GM19463 (cell line): ENCODE measurements around the gene HS3ST1.
A peak's percentile ranks its signal among the peaks of the same experiment; 100 is the strongest.

Experiments used
- ATAC-seq: cut with Tn5 transposase; IDR thresholded peaks from one replicate; pipeline ENCODE4 v1.9.1; 2021; ENCODE audit warnings: mild to moderate bottlenecking, moderate library complexity; ENCODE audit not compliant: unreplicated experiment

HS3ST1 gene

DNA sequence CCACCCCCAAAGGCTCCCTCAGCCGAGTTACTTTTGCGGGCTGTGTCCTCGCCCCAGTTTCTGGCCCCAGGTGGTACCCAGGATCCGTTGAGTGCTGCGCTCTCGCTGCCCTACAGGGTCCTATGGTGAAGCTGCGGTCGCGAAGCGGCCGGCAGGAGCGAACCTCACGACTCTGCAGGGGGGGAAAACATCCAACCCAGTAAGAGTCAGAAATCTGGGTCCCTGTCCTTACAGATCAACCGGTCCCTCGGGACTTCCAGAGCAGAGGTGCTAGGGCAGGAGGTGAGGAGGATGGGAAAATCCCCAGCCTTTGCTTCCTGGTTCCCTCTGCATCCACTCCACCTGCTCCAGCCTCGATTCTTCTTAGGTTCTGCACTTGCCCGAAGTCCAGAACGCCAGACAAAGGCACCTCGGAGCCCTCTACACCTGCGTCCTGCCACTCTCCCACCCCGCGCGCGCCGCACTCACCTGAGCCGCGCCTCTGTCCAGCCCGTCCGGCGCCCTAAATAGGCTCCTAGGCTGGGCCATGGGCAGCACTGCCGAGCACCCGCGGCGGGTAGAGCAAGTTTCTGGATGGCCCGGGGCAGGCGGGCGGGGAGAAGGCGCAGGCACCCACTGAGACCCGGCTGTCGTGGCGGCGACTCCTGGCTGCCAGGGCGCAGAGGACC is at the start of gene HS3ST1:
Gene HS3ST1, minus strand, starts transcription at position 664 of the 668 bp plus-strand sequence. CDS start 28,889 bp downstream, outside the sequence.
- ATAC-seq = peak; percentile 34

DNA sequence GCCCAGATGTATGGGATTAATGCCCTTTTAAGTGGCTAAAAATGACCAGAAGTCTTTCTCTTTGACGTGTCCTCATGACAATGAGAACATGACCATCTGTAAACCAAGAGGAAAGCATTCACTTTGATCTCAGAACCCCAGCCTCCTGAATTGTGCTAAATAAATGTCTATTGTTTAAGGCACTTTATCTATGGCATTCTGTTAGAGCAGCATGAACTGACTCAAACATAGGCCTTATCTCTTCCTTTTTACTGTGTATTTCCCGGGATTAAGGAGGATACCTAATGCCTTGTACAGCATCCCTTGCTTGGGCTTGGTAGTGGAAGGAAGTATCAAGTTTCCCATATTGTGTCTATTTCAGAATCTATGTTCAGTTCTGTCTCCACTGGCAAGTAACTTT is 47.2 kb upstream of the HS3ST1 start:
- ATAC-seq = no peak

DNA sequence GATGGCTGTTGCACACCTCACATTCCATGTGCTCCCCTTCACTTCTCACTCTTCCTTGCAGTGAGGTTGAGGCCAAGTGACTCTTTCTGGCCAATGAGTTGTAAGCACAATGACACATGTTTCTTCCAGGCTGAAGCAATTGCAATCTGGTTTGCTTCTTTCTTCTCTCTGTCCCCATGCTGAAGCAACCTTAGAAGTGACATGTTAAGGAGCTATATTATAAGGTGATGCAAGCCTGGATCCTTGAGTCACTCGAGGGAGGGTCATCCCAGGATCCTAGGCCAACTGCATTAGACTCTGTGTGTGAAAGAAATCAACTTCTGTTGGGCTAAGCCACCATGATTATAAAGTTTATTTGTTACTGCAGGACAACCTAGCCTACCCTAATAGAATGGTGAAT is 45.5 kb upstream of the HS3ST1 start:
- ATAC-seq = no peak

DNA sequence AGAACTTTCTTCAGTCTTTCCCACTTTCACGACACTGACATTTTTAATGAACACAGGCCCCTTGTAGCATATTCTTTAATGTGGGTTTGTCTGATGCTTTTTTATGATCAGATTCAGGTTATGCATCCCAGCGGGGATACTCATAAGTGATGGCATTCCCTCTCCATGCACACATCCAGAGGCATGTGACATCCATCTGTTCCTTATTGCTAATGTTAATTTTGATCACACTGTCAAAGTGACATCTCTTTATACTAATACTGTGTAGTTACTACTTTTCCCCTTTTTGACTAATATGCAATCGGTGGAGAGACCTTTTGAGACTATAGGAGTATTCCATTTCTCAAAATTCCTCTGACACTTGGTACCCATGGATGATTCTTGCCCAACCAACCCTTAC is 43.8 kb upstream of the HS3ST1 start:
- no peak for ATAC-seq

DNA sequence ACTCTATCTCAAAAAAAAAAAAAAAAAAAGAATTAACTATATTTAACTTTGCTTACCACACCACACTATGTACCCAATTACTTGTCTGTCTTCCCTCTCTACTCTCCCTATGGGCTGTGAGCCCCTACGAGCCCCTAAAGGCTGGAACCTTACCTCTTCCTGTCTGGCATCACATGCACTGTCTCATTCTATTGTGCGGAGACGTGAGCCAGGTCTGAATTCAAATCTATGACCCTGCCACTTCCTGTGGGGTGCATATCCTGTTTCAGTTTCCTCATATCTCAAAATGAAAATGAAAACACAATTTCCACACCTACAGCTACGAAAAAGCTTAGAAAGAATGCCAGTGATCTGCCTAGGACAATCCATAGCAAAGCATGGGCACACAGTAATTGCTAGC is 42.9 kb upstream of the HS3ST1 start:
- peak; percentile 53 for ATAC-seq

DNA sequence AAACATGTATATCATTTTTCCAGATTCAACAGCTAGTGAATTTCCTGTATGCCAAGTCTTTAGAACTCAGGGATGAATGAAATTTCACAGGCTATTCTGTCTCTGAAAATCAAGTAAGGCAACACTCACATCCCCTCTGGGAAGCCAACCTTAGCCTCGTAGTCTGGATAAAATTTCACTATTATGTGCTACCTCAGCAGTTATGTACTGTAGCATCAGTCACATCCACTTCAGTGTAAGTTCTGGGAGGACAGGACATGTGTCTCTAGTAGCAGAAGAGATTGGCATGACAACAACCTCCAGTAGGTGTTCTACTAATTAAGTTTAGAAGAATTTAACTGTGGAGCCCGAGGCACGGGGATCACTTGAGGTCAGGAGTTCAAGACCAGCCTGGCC is 42.4 kb upstream of the HS3ST1 start:
- no peak for ATAC-seq

DNA sequence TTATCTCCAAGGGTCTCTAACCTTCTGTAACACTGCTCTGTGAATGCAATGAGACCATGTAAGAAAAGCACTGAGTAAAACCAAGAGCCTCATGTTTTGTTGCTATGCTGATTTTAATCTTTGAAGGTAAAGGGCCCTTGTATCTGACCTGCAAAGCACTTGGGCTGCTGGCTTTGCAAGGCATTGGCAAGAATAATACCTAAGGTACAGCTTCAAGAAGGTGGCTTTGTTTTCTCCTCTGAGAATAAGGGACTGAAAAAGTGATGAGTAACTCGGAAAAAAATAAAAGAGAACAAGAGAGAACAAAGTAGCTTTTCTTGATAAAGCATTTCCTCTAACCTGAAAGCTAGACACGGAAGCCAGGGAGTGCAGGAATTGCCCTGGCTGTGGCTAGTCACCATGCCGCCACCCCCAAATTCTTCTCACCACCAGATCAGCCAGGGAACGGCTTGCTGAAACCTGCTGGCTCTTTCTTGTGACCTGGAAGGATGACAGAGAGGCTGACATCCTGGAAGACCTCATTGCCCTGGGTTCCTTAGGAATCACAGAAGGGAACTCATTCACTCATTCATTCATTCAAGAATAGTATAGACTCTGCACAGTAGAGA is 41.8 kb upstream of the HS3ST1 start:
- peak; percentile 49 for ATAC-seq

DNA sequence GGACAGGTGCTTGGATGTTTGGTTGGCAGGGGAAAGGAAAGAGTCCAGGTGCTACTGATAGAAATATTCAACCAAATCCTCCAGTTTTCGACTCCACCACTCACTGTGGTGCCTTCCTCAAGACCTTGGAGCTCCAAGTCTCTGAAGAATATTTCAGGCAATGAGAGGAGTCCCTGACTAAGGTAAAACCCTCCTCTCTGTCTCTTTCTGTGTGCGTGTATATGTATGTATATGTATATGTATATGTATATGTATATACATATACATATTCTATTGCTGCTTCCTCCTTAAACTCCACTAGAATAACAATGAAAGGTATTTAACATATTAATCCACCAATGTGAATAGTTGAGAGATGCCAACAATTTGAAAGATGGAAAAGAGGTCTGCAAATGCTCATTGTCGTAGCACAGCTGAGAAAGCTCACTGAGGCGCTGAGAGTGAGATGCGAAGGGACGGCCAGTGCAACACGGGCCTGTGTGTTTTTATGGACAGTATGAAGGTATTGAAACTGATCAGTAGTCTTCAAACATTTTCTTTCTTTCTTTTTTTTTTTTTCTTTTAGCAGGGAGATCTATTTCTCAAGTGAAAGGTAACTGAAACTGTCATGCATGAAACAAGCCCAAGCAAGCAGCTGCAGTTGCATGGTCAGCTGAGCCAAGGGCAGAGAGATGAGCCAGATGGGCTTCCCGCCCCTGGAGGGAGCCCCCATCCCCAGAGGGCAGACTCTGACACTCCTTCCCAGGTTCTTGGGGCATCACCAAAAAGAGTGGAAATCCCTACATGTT is 41.1 kb upstream of the HS3ST1 start:
- peak; percentile 69 for ATAC-seq

DNA sequence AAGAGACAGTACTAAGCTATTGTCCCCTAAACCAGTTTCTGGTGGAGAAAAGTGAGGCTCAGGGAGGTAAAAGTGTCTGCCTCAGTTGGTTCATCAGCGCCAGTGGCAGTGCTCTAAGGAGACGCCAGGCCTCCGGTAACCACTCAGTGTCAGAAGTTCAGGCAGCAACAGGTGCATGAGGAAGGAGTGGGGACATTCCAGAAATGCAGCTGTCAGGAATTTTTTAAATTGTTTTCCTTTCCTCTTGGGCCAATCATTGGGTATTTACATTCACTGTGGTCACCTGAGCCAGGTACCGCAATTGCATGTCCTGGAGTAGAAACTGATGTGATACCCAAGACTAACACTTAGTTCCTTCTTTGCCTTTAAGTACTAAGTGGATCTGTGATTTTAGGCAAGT is 40.2 kb upstream of the HS3ST1 start:
- ATAC-seq = no peak

DNA sequence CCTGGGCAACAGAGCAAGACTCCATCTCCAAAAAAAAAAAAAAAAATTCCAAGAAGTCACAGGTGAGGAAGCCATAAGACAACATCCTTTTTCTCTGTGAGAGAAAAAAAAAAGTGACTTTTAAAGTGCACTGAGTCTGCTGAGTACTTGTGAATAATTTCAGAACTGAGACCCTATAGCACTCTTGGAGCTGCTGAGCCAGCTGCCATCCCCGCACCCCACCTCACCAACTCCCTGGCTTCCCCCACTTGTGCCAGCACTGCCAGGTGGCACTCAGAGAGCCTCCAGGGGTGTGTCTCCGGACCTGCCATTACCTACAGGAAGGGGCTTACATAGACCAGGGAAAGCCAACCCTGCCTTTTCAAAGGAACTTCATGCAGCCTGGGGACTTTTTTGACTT is 39.2 kb upstream of the HS3ST1 start:
- no peak for ATAC-seq

DNA sequence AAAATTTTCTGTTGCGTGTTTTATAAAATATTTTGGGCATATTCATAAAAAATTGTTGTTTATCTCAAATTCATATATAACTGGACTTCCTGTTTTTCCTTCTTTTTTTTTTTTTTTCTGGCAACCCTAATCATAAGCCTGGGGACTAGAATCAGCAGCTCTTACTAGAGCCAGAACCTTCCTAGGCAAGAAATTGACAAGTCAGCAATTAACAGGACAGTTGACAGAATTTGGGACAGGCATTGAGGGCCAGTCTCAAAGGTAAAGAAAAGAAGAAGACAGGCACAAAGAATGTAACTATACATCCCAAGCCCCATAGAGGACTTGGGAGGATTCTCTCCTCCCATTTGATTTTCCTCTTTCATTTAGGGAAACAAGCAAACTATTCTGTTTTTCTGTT is 35.0 kb upstream of the HS3ST1 start:
- no peak for ATAC-seq

DNA sequence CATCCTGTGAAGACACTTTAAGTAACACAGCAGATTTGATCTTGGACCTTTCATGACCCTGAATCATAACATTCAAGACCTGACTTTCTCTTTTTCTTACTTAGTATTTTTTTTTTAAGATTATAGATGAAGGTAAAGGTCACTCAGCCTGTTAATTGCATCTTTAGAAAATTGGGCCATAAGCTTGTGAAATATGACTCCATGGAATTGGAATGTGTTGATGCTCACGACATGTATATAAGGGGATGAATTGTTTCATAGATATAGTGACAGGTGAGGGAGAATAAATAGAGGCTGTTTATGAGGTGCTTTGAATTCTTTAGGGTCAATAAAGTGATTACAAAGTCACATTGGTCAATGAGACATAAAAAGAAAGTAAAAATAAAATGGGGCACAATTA is 27.7 kb upstream of the HS3ST1 start:
- no peak for ATAC-seq

DNA sequence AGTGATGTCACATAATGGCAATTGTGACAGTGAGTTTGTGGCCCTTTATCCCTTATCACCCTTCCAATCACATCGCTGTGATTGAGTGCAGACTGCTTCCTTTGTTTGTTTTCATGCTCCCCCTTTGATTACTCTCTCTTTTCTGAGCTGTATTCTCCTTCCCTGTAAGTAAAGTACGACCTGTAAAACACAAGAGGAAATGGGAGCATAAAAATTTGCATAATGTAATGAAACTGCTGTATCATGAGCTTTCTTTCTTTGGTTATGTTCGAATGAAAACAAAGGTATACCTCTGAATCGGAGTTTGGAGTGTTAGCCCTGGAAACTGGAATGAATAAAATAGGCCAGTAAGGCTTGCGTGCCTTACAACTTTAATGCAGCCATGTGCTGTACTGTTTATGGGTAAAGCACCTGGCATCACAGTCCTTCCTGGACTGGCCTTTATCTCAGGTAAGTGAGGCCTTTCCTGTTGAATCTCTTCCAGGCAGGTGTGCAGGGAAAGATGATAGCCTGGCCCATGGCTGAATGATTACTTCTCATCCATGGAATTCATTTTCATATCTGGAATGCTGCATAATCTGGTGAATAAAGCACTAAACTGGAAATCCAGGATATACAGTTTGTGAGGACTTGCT is 26.6 kb upstream of the HS3ST1 start:
- no peak for ATAC-seq

DNA sequence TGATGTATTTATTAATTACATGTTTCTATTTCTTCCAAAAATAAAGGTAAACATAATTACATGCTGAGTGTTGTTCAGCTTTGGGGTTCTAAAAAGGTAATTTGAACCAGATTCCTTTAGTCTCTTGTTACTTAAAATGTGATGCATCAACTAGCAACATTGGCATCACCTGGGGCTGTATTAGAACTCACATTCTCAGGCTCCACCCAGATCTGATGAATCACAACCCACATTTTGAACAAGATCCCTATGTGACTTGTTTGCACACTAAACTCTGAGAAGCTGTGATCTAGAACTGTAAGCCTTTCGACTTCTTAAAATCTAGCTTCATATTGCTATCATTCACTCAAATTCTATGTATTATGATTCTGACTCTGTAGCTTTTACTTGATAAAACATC is 23.0 kb upstream of the HS3ST1 start:
- ATAC-seq = no peak

DNA sequence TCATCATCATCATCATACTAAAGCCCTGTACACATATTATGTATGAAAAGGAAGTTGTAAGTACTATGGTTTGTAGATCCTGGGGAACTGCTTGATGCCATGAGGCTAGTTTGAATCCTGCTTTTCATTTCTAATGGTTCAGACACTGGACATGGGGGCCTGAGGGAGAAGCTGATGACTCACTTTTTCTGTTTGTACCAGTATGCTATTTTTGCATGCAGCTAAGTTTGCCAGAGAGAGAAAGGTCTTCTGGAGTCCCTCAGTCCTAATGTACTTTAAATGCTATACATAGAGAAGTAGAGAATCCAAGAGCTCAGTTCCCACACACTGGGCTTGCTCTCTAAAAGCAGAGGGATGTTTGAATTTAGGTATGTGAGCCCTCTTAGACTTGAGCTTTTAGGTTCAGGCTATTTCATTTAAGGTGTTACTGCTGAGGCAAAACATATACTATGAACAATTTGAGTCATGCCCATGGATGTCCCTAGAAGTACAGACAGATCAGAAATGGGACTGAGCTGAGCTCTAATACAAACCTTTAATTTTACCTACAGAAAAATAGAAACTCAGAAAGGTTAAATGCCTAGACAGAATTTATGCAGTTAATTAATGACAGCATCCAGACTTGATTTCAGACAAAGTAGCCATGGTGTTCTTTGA is 17.6 kb upstream of the HS3ST1 start:
- peak; percentile 51 for ATAC-seq

DNA sequence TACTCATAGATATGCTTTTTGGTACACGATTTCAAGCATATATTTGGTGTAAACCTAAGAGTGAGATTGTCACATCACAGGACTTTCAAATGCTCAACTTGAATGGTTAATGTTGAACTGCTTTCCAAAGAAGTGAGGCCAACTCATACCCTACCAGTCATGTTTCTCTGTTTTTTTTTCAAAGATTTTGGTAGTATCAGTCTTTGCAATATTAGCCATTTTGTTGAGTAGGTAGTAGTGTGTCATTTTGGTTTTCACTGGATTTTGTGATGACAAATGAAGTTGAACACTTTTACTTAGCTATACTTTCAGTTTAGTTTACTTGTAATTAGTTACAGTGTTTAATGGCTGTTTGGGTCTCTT is 12.5 kb upstream of the HS3ST1 start:
- ATAC-seq = no peak

DNA sequence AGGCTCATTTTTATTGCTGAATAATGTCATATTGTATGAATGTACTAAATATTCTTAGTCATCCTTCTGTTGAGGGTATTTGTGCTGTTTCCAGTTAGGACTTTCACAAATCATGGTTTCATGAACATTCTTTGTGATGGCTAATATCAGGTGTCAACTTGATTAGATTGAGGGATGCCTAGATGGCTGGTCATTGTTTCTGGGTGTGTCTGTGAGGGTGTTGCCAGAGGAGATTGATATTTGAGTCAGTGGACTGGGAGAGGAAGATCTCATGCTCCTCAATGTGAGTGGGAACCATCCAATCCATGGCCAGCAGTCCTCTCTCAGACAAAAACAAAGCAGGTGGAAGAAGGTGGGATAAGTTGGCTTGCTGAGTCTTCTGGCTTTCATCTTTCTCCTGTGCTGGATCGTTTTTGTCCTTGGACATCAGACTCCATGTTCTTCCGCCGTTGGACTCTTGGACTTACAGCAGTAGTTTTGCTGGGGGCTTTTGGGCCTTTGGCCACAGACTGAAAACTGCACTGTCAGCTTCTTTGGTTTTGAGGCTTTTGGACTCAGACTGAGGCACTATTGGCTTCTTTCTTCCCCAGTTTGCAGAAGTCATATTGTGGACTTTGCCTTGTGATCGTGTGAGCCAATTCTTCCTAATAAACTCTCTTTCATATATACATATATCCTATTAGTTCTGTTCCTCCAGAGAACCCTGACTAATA is 11.9 kb upstream of the HS3ST1 start:
- ATAC-seq = no peak

DNA sequence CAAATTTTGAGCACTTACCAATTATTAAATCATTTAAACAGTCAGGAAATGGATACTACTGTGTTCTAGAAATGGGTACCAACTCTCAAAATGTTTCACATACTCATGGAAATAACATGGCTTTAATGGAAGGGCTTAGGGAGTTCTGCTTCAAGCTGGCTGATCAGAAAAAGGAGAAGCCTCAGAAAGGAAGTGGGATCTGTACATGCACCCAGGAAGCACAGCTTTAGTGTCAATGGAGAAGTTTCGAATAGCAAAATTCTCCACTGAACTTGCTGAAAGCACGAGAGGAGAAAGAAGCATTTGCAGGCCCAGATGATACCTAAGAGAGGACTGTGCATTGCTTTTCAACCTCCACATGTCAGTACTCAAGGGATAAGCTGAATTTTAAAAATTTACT is 11.1 kb upstream of the HS3ST1 start:
- ATAC-seq = no peak

DNA sequence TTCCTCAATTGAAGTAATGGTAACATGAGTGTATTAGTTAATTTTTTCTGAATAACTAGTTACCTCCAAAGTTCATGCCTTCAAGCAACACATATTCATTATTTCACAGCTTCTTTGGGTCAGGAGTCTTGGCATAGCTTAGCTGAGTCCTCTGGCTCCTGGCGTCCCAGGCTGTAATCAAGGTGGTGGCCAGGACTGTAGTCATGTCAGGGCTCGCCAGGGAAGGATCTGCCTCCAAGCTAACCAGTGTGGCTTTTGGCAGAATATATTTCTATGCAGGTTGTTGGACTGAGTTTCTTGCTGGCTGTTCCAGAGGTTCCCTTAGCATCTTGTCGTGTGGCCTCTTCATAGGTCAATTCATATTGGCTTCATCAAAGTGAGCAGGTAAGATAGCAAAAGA is 10.0 kb upstream of the HS3ST1 start:
- ATAC-seq = no peak

DNA sequence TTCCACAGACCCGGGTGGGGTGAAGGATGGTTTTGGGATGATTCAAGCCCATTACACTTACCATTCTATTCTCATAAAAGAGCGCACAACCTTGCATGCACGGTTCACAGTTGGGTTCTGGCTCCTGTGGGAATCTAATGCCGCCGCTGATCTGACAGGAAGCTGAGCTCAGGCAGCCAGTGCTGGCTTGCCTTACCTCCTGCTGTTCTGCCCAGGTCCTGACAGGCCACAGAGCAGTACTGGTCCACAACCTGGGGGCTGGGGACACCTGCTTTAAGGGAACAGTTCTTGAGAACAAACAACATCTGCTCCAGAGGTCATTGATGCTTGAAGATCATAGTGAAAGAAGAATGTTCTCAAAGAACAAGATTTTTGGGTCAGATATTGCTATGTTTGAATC is 8.0 kb upstream of the HS3ST1 start:
- peak; percentile 65 for ATAC-seq

DNA sequence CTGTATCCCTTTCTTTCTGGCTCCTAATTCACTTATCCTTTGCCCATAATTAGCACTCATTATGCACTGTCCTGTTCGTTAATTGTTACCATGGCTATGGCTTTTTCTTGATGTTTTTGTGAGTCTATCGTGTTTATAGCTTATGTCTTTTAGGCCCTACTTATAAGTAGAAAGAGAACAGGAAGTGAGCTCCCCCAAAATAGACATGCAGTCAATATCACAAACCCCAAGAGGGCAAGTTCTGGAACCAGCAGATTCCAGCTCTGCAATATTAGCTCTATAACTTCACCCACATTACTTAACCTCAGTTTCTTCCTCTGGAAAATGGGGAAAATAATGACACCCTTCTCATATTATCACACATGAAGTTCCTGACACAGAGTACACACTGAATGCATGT is 7.4 kb upstream of the HS3ST1 start:
- ATAC-seq = no peak
